Activated T-cell treated with anti-CD3 and anti-CD28 coated beads for 1 hour (primary cell): ENCODE results near the gene UGT3A1.
"Not testable (repeated sequence)": the region's sequence is repeated elsewhere in the genome, so short reads cannot be mapped to it uniquely, and the experiment has no call there.

Experiments
- DNase-seq: peaks from one replicate; pipeline ENCODE4 v3.0.0-alpha.2; 2020; ENCODE audit warnings: low read depth

Gene UGT3A1, protein sequence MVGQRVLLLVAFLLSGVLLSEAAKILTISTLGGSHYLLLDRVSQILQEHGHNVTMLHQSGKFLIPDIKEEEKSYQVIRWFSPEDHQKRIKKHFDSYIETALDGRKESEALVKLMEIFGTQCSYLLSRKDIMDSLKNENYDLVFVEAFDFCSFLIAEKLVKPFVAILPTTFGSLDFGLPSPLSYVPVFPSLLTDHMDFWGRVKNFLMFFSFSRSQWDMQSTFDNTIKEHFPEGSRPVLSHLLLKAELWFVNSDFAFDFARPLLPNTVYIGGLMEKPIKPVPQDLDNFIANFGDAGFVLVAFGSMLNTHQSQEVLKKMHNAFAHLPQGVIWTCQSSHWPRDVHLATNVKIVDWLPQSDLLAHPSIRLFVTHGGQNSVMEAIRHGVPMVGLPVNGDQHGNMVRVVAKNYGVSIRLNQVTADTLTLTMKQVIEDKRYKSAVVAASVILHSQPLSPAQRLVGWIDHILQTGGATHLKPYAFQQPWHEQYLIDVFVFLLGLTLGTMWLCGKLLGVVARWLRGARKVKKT

GRCh38 chr5:35990941-35991611 is at the start of gene UGT3A1:
Gene UGT3A1 (minus strand): TSS chr5:35991390. CDS start chr5:35991240, 150 bp downstream.
- no peak for DNase-seq

DNA sequence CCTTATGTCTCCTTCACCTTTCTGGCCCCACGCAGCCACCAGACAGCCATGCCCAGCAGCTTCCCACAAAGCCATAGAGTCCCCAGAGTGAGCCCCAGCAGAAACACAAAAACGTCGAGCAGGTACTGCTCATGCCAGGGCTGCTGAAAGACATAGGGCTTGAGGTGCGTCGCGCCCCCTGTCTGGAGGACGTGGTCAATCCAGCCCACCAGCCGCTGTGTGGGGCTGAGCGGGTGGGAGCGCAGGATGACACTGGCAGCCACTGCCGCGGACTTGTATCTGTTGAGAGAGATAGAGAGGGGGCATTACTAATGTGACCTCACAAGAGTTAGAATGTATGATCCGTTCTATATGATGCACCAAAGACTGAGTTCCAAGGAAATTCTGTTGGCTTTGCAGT is 44.5 kb upstream of the UGT3A1 start:
- DNase-seq, result no peak

DNA sequence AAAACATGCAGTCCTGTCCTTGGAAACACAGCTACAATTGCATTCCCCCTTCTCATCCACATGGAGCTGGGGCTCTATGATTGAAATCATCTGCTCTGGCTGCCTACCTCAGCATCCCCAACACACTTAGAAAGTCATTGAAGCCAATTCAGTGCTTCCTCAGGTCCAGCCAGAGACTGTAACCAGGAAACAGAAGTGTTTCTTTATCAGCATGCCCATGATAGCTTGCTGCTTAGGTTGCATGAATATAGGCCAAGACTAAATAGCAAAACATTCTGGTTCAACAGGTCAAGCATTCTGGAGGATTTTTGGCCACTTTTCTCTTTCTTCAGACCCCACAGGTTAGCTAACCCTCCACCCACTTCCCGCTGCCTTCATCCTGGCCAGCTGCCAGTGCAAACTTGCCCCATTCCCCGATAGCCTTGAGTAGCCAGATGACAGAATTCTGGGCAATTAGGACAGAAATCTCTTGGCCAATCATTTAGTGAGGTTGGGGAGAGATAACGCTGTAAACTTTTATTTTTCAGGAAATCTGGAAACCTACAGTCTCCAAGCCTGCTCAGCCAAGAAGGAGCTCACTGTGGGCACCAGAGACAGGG is 43.4 kb upstream of the UGT3A1 start:
- not testable (repeated sequence) for DNase-seq

- DNase-seq, result no peak
Observed at GRCh38 chr5:36033486-36033885, 42.3 kb upstream of the UGT3A1 start.

- no peak for DNase-seq
Observed at GRCh38 chr5:36033047-36033446, 41.9 kb upstream of the UGT3A1 start.

- no peak for DNase-seq
Observed at GRCh38 chr5:36031223-36031622, 40.0 kb upstream of the UGT3A1 start.

DNA sequence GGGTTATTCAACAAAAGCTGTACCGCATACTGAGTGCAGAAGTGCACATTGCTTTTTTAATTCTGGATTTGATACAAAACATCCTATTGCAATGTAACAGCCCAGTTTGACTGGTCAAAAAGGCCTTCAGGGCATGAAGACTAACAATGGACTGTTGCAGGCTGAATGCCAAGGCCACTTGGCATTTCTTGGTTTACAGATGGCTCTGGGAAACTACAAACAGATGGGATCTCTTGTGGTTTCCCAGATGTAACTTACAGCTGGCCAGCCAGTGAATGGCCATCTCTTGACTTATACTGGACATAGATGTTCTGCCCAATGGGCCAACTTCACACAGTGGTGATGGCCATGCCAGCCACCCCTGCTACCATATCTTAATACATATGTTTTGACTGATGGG is 38.7 kb upstream of the UGT3A1 start:
- DNase-seq, result no peak

GRCh38 chr5:36028816-36029465 is 37.8 kb upstream of the UGT3A1 start:
- DNase-seq, result no peak

GRCh38 chr5:36027711-36028110 is 36.5 kb upstream of the UGT3A1 start:
- no peak for DNase-seq

- no peak for DNase-seq
Observed at GRCh38 chr5:36026706-36027465, 35.7 kb upstream of the UGT3A1 start.

DNA sequence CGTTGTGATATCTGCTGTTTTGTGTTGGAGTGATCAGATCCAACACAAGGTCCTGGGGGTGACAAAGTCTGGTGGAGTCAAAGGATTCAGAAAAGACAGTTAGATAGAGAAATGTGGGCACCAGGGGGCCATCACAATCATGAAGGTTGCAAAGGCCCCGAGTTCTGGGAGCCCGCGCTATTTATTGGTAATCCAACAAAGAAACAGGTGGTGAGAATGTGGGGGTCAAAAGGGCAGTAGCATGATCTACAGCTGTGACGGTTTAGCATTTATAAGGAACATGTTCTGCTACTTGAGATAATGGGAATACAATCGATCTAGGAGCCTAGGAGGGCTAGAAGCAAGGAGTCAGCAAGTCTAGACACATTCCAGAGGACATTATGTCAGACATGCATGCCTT is 31.1 kb upstream of the UGT3A1 start:
- DNase-seq, result not testable (repeated sequence)

GRCh38 chr5:36019584-36019983 is 28.4 kb upstream of the UGT3A1 start:
- DNase-seq, result not testable (repeated sequence)

DNA sequence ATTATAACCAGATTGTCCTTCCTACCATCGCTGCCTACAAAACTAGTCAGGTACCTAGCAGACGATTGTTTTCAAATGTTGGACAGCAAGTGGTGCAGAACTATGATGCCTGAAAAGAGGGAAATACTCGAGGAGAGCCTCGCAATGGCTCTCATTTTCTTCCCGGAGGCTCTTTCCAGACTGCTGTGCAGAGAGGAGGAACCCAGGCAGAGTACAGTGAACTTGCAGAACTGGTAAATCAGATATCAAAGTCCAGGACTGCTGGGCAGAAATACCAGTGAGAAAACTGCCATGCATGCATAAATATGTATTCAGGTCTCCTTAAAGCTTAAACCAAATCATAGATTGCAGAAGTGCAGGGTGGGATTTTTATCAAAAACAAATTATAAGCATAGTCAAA is 26.4 kb upstream of the UGT3A1 start:
- DNase-seq, result no peak

GRCh38 chr5:36017004-36017403 is 25.8 kb upstream of the UGT3A1 start:
- DNase-seq, result no peak

- no peak for DNase-seq
Observed at GRCh38 chr5:36013182-36013581, 22.0 kb upstream of the UGT3A1 start.

DNA sequence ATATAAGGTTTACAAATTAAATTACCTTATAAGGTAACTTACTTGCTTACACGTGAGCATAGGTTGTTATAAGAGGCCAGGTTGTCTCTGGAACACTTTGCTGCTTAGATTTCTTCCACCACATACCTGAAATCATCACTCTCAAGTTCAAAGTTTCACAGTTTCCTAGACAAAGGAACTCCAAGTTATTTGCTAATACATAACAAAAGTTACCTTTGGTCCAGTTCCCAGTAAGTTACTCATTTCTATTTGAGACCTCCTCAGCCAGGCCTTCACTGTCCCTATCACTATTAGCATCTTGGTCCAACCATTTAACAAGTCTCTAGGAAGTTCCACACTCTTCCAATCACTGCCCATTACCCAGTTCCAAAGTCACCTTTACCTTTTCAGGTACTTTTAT is 18.5 kb upstream of the UGT3A1 start:
- no peak for DNase-seq

DNA sequence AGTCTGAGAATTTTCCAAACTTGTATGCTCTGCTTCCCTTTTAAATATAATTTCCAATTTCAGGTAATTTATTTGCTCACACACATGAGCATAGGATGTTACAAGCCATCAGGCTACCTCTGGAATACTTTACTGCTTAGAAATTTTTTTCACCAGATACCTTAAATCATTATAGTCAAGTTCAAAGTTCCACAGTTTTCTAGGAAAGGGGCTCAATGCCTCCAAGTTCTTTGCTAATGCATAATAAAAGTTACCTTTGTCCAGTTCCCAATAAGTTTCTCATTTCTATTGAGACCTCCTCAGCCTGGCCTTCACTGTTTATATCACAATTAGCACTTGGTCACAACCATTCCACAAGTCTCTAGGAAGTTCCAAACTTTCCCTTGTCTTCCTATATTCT is 16.2 kb upstream of the UGT3A1 start:
- no peak for DNase-seq

DNA sequence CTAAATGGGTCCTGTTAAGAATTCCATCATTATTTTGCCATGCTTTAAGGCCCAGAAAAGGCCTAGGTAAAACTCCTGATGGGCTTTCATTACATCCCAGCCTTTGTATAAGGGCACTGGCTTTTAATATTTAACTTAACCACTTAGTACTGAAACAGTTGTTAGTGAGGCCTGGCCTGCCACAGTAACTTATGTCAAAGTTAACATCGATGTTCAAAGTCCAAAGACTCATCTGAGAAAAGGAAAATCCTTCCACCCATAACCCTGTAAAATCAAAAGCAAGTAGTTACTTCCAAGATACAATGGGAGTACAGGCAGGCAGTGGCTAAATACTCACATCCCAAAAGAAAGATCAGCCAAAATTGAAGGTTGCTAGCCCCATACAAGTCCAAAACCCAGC is 15.0 kb upstream of the UGT3A1 start:
- DNase-seq, result no peak

GRCh38 chr5:36001032-36001431 is 9.8 kb upstream of the UGT3A1 start:
- DNase-seq, result no peak

DNA sequence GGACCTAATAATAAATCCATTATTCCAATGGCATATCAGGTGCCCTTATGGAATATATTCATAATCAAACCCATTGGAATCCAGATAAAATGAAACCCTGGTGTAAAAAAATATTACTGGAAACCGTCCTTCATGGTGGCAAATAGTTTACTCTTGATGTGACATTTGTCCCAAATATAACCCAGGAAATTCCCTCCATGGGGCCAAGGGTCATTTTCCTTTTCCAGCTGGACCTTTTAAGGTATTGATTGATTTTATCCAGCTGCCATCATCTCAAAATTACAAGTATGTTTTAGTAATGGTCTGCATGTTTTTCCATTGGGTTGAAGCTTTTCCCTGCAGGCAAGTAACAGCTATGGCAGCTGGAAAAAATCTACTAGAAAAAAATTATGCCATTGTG is 8.4 kb upstream of the UGT3A1 start:
- no peak for DNase-seq

DNA sequence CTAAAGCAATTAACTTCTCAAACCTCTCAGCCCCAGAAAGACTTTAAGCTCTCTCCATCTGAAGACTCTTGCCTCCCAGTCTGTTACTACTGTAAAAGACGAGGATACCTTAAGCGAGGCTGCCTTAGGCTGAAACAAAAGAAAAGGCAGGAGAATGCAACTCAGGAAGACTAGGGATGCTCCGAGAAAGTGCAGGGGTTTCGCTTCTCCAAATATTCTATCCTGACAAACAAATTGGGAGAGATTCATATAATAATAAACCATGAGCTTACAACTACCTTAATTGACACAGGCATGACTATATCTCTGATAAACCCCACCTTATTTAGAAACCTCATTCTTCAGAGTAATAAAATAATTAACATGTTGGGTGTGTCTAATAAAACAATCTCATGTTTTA is 4.9 kb upstream of the UGT3A1 start:
- DNase-seq, result no peak

DNA sequence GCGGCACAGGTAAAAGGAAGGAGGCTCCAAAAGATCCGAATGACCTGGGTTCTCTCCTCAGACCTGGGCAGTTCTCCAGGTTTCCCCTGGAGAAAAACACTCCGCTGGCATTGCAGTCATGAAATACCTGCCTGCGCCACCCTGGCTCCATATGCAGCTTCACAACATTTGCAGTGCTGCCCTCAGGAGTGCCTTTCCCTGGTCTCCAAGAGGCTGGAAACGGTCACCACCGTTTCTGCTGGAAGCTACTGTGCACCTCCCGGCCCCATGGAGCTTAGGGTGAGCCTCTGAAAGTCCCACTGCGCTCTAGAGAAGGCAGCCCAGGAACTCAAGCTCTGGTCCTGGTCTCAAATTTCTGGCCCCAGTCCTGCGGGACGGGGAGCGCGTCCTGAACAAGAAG is 670 bp downstream of the UGT3A1 start:
- no peak for DNase-seq
